Omental fat pad (tissue), 4 donors: ENCODE data around the gene UROD. TPM values are rescaled to one million over a fixed set of nuclear protein-coding genes. Genes with fewer than 3 reads are reported as not detected.
"Not testable (repeated sequence)": the region's sequence is repeated elsewhere in the genome, so short reads cannot be mapped to it uniquely, and the experiment has no call there.

Experiments
- ATAC-seq: fragments of 150-250 bp; one replicate; pipeline ENCODE4 v1.9.1; 2016; ENCODE audit warnings: mild to moderate bottlenecking, moderate library complexity; ENCODE audit not compliant: low FRiP score
- DNase-seq: peaks from one replicate; pipeline ENCODE4 v3.0.0-alpha.2; 2019; ENCODE audit warnings: low spot score
- total RNA-seq, 4 donors: library from RNA; depleted of rRNA; stranded (reverse); fragments of >200 nt; gene quantifications; one replicate each; pipeline ENCODE4 v1.1.0, GENCODE V29; 2016
- TF ChIP-seq, protein P1 (sequence below), 3 donors: fragments of 450-650 bp; IDR thresholded peaks; one replicate each; pipeline ENCODE4 v1.5.1; 2016 to 2017; ENCODE audit warnings: antibody characterized with exemption in 3 of 3, mild to moderate bottlenecking in 3 of 3, moderate library complexity in 2 of 3

Gene UROD
- total RNA-seq, 4 donors from 2014 or later, result 65.6 to 79.4 (median 76.2) TPM

DNA sequence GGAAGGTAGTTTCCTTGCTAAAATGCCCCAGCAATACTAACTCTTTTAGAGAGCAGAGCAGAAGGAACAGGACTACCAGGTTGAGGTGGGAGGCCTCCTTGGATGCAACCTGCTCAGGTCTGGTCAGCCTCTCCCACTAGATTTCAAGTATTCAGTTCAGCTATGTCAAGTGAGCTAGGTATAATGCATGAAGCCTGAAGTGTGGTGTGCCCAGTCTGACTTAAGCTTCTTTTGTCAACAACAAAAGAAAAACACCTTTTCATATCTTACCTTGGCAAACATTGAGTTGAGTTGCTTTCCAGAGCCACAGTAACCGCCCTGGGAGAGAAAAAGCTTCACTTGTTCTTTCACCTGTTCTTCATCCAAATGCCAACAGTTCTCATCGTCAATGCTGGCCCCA, 47.8 kb downstream of the UROD start:
- ATAC-seq (no peak), DNase-seq (no peak)
- TF ChIP-seq, protein P1, sequence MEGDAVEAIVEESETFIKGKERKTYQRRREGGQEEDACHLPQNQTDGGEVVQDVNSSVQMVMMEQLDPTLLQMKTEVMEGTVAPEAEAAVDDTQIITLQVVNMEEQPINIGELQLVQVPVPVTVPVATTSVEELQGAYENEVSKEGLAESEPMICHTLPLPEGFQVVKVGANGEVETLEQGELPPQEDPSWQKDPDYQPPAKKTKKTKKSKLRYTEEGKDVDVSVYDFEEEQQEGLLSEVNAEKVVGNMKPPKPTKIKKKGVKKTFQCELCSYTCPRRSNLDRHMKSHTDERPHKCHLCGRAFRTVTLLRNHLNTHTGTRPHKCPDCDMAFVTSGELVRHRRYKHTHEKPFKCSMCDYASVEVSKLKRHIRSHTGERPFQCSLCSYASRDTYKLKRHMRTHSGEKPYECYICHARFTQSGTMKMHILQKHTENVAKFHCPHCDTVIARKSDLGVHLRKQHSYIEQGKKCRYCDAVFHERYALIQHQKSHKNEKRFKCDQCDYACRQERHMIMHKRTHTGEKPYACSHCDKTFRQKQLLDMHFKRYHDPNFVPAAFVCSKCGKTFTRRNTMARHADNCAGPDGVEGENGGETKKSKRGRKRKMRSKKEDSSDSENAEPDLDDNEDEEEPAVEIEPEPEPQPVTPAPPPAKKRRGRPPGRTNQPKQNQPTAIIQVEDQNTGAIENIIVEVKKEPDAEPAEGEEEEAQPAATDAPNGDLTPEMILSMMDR (IDR thresholded peaks at IDR 0.05), result no peak

DNA sequence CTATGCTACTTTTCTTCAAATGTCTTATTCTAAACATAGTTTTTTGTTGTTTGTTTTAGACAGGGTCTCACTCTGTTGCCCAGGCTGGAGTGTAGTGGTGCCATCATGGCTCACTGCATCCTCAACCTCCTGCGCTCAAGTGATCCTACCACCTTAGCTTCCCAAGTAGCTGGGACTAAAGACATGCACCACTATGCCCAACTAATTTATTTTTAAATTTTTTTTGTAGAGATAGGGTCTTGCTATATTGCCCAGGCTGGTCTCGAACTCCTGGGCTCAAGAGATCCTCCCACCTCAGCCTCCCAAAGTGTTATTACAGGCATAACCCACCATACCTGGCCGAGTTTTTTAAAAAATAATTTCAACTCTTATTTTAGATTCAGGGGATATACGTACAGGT, 50.4 kb downstream of the UROD start:
- not testable (repeated sequence) for ATAC-seq, DNase-seq

DNA sequence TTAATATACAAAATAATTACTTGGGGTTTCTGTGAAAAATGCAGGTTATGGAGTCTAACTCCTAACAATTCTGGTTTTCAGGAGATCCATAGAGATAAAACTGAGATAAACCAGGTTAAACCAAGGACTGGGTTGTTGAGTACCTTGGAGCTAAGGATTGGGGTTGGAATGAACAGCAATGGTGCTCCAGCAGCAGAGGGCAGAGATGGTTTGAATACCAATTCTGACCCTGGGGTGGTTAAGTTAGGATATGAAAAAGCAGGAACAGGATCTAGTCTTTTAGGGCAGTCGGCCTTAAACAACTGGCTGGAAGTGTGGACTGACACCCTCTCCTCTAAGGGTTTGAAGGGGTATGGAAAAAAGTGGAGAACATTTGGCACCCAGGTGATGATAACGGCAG, 53.0 kb downstream of the UROD start:
- DNase-seq (no peak), ATAC-seq (no peak)
- TF ChIP-seq, protein P1 (IDR thresholded peaks at IDR 0.05), result no peak

Other genes with a start within 250 kb of the UROD start
- gene RPS8, start 236.7 kb upstream of the UROD start, total RNA-seq, result 1,000 to 10,000 TPM; 1,945 to 2,684 (median 2,276) TPM
- gene BEST4, start 224.1 kb upstream of the UROD start, total RNA-seq, result under 1 TPM in 1 of 4 donors, not detected in 3; 0.24 TPM
- 100 to 1,000 TPM in 1 of 4 donors, 10 to 100 TPM in 3; 27.6 to 156 (median 73.9) TPM for gene PLK3, start 211.9 kb upstream of the UROD start, total RNA-seq
- 1 to 10 TPM in 1 of 4 donors, under 1 TPM in 1, not detected in 2; 0.65 to 6.3 TPM for gene DYNLT4, start 204.9 kb upstream of the UROD start, total RNA-seq
- 10 to 100 TPM in 2 of 4 donors, 1 to 10 TPM in 2; 7.5 to 29.8 (median 12.2) TPM for gene BTBD19, start 203.7 kb upstream of the UROD start, total RNA-seq
- gene PTCH2, start 169.0 kb upstream of the UROD start, total RNA-seq, result under 1 TPM; 0.09 to 0.63 (median 0.43) TPM
- gene EIF2B3, start 25.7 kb upstream of the UROD start, total RNA-seq, result 10 to 100 TPM; 25.2 to 29.8 (median 26.6) TPM
- gene HECTD3, start 930 bp upstream of the UROD start, total RNA-seq, result 10 to 100 TPM; 27.1 to 43.2 (median 38.1) TPM
- 1 to 10 TPM in 2 of 4 donors, under 1 TPM in 2; 0.48 to 1.5 (median 0.88) TPM for gene ZSWIM5, start 194.4 kb downstream of the UROD start, total RNA-seq